HG03045 (cell line): ENCODE data around the gene ALKBH8.
A peak's percentile ranks its signal among the peaks of the same experiment; 100 is the strongest.
"Not testable (repeated sequence)": the region's sequence is repeated elsewhere in the genome, so short reads cannot be mapped to it uniquely, and the experiment has no call there.

Source experiments
- ATAC-seq: cut with Tn5 transposase; IDR thresholded peaks from one replicate; pipeline ENCODE4 v1.9.1; 2021; ENCODE audit warnings: mild to moderate bottlenecking, moderate library complexity; ENCODE audit not compliant: unreplicated experiment

Gene ALKBH8

GRCh38 chr11:107508201-107508857 lies 57.2 kb downstream of the ALKBH8 start:
- no peak for ATAC-seq

DNA sequence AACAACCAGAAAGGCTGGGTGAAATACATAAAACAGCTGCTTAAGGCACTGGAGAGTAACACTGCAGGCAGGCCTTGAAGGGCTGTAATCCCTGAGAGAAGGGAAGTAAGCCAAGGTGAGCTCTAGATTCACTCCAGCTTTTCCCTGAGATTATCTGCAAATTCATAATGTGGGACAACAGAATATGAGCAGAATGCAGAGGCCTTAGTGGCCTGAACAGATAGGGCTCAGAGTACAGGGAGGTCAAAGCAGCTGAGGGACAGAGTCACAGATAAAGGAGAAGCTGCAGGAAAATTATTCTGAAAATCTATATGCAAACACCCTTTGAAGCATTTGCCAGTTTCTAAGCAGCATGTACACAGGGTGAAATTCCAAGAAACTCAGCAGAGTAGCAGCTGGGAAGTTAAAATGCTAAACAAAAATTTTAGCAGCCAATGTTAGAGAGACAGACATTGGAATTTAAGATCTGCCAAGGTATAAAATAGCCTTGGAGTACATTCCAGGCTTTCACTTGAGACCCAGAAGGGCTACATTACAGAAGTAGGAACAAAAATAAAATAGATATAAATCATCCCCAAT lies 59.8 kb downstream of the ALKBH8 start:
- ATAC-seq: no peak

DNA sequence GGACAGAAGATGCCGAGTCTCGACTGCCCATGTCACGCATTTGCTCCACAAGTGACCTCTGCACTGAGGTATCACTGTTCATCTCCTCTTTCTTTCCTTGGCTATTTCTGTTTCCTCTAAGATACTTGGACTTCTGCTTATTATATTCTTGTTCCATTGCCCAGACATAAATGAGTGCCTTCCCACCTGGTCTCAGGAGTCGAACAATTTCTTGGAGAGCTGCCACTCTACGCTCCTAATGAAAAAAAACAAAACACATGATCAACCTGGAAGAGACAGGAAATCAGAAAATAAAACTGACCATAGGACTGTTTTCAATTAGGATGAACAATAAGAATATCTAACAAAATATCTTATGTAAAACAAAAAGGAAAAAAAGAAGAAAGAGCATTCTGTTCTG lies 60.6 kb downstream of the ALKBH8 start:
- ATAC-seq: no peak

DNA sequence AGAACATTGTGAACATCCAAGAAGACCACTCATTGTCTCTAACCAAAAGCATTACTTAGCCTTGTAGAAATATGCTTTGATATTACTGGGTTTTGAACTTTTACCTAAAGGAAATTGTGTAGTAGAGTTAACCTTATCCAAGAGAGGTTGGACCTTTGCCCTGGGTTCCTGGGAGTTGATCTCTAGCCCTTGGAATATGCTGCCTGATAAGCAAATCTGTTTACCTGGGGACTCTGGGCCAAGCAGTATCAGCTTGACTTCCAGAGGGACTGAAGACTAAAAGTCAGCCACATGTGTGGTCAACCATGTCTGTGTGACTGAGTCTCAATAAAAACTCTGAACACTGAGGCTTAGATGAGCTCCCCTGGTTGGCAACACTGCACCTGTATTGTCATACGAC lies 63.8 kb downstream of the ALKBH8 start:
- no peak for ATAC-seq

GRCh38 chr11:107497371-107497770 lies 68.2 kb downstream of the ALKBH8 start:
- not testable (repeated sequence) for ATAC-seq

DNA sequence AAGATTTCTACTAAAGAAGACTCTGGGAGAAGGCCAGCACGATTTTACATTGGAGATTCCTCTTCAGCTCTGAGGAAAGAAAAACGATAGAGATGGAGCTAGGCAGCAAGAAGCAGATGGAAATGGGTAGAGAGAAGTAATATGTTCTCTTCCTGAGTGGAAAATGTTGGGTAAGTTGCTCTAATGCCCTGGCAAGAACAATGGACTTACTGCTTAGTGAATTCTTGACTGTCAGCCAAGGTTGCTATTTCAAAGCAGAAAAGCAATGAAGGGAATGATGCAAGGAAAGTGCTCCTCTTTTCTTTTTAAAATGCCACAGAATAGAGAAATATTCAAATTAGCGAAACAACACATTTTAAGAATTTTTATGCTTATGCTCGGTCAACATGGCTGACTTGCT lies 69.5 kb downstream of the ALKBH8 start:
- ATAC-seq: no peak

GRCh38 chr11:107494055-107494454 lies 71.5 kb downstream of the ALKBH8 start:
- no peak for ATAC-seq

DNA sequence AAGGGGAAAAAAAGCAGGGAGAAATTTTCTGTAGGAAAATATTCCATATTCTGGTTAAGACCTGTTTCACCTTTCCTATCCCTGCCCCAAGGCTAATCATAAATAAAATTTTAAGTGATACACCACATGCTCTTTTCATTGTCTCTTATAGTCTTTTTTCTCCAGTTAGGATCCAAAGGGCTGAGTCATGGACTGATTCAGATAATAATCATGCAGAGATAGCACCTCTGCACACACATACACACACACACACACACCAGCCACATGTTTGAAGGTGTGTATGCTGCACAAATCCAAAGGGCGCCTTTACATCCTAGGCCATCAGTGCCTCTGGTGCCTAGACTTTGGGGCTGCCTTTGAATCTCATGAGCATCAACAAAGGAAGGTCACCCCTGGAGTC lies 72.4 kb downstream of the ALKBH8 start:
- no peak for ATAC-seq

GRCh38 chr11:107490836-107491235 lies 74.7 kb downstream of the ALKBH8 start:
- no peak for ATAC-seq

- ATAC-seq: no peak
These were observed 83.3 kb downstream of the ALKBH8 start for GRCh38 chr11:107482234-107482633.

DNA sequence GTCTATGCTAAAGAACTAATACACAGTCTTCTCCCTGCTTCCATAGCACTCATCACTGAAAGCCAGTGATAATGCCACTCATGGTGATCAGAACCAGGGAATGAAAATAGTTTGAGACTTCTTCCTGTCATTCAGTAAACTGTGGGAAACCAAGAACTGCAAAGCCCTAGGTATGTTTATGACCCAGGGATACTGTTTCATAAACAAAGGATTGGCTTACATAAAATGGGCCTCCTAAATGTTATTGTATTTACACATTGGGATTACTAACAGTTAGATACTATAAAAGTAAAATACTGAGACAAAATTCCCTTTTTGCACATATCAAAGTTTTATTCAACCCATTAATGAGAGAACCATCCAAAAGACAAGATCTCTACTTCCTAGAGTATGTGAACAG lies 86.6 kb downstream of the ALKBH8 start:
- no peak for ATAC-seq

DNA sequence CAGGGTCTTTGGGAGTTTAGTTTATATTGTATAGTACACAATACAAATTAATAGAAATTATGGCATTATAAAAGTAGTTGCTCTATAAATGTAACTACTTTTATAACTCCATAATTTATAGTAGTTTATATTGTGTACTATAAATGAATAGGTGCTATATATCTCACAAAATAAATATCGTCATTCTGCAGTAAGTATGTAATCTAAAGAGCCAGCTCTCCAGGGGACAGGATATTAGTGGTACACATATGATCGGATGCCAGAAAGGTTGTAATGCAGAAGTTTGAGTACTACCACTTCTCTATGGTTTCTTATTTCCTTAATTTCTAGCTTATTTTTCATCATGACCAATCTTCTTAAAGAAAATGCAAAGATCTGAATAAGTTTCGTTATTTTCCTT lies 87.7 kb downstream of the ALKBH8 start:
- ATAC-seq: no peak

DNA sequence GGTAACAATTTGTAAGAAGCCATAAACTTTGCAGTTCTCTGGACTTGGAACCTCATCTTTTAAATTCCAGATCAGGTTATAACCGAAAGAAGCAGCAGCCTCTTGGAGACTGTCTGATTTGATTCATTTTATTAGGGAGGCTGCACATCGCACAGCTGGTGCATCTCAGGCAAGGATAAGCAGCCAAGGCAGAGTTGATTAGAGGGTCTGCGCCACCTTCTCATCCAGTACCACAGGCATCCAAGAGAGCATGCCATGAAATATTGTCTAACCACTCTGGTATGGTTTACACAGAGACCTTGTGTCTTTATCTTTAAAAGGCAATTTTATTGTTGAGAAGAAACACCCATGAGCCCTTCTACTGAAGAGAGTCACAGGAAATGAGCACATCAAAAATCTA lies 91.7 kb downstream of the ALKBH8 start:
- no peak for ATAC-seq

GRCh38 chr11:107472966-107473365 lies 92.6 kb downstream of the ALKBH8 start:
- ATAC-seq: no peak

- no peak for ATAC-seq
These were observed 96.9 kb downstream of the ALKBH8 start for GRCh38 chr11:107468596-107468995.

GRCh38 chr11:107467696-107468095 lies 97.8 kb downstream of the ALKBH8 start:
- ATAC-seq: no peak

GRCh38 chr11:107466275-107466866 lies 99.2 kb downstream of the ALKBH8 start:
- not testable (repeated sequence) for ATAC-seq

DNA sequence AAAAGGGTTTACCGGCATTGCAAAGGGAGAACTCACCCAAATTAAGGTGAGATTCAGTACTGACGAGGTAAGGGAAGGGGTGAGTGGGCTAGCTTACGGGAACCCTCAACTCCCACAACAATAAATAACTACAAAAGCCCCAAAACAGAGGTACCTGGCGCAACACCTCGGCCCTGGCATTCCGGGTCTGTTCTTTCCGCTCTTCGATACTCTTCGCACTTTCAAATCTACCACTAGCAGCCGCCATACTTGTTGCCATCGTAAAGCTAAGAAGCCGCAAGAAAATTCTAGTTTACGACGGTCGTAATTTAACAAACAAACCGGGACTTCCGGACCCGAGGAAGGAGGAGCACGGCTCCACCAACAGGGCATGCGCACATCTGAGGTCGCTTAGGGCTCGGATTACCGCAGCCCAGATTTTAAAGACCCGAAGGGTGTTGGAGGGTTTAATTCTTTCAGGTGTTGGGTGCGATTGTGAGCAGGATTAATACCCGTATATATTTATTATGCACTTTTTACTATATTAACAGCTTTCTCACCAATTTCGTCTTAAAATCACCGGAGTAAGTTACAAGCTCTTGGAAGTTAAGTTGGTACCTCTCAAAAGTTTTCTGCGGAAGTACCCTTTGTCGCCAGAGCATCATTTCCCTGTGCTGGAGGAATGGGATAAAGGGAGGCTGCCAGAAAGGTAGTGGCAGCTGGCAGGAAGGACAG lies 107.8 kb downstream of the ALKBH8 start, which contains the start of gene CWF19L2:
Gene CWF19L2, minus strand, starts transcription at position 268 of the 714 bp plus-strand sequence. Its CDS starts 9 bp downstream, at position 259.
- ATAC-seq: peak; percentile 97

DNA sequence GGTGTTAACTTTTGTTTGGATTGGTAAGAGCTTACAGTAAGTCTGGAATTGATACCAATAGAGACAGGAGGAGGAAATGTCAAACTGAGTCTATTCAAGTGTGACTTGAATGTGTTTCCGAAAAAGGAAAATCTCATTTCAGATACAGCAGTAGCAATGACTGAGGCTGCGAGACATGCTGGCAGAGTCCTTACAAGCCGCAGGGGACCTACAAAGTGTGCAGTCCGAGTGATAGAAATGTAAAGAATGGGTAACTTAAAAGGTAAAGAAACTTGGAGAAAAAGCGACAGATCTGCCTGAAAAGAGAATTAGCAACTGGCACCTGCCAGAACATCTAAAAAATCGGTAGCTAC lies 108.4 kb downstream of the ALKBH8 start:
- ATAC-seq: peak; percentile 46

- no peak for ATAC-seq
These were observed 111.8 kb downstream of the ALKBH8 start for GRCh38 chr11:107453594-107454286.
